A549 (cell line): Measurements from ENCODE around the gene USP3.

Experiments
- HDAC2 ChIP-seq: fragments of 200-600 bp; sonication (generic); IDR thresholded peaks from 2 replicates; pipeline ENCODE4 v1.6.1; 2016
- POLR2A ChIP-seq: IDR thresholded peaks from 2 replicates; pipeline ENCODE4 v1.6.1; 2012; ENCODE audit warnings: mild to moderate bottlenecking, low read length
- TF ChIP-seq, protein P1 (sequence below): fragments of >200 bp; sonication (Bioruptor Twin); formaldehyde crosslinking; IDR thresholded peaks from 3 replicates; pipeline ENCODE4 v1.5.1; 2016

DNA sequence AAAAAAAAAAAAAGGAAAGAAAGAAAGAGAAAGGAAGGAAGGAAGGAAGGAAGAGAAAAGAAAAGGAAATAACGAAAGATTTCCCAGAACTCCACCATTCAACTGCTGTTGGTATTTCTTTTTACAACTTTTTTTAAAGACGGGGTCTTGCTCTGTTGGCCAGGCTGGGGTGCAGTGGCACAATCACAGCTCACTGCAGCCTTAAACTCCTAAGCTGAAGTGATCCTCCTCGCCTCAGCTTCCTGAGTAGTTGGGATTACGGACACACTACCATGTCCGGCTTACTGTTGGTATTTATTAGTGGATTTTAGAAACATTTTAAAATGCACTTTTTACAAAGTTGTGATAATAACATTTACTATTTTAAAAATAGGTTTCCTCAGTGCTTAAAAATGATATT lies 15.0 kb upstream of the USP3 start:
- TF ChIP-seq HDAC2: no peak
- TF ChIP-seq, protein P1, sequence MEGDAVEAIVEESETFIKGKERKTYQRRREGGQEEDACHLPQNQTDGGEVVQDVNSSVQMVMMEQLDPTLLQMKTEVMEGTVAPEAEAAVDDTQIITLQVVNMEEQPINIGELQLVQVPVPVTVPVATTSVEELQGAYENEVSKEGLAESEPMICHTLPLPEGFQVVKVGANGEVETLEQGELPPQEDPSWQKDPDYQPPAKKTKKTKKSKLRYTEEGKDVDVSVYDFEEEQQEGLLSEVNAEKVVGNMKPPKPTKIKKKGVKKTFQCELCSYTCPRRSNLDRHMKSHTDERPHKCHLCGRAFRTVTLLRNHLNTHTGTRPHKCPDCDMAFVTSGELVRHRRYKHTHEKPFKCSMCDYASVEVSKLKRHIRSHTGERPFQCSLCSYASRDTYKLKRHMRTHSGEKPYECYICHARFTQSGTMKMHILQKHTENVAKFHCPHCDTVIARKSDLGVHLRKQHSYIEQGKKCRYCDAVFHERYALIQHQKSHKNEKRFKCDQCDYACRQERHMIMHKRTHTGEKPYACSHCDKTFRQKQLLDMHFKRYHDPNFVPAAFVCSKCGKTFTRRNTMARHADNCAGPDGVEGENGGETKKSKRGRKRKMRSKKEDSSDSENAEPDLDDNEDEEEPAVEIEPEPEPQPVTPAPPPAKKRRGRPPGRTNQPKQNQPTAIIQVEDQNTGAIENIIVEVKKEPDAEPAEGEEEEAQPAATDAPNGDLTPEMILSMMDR: no peak
- no peak for TF ChIP-seq POLR2A
